Peyer's patch (tissue), 4 donors: ENCODE measurements around the gene KLRK1.

Experiments
- CTCF ChIP-seq, 6 experiments: fragments of 450-650 bp in 4 of 6; fragments of 200-600 bp in 2 of 6; sonication (generic) in 1 of 6; IDR thresholded peaks; one replicate each; pipeline ENCODE4 v1.5.1; 2017 to 2019; ENCODE audit warnings: antibody characterized with exemption in 6 of 6, mild to moderate bottlenecking in 3 of 6, moderate library complexity in 1 of 6
- POLR2A ChIP-seq, 2 donors: fragments of 450-650 bp; IDR thresholded peaks; one replicate each; pipeline ENCODE4 v1.5.1; 2017; ENCODE audit warnings: antibody characterized with exemption in 2 of 2, mild to moderate bottlenecking in 2 of 2, moderate library complexity in 2 of 2

- TF ChIP-seq POLR2A (IDR thresholded peaks at IDR 0.05) (no peak), CTCF (IDR thresholded peaks at IDR 0.05) (no peak)
Observed at GRCh38 chr12:10388624-10389413, 1.0 kb downstream of the KLRK1 start.
